CD14-positive monocyte (primary cell): ENCODE data around the gene MPND. TPM values are rescaled to one million over a fixed set of nuclear protein-coding genes. Genes with fewer than 3 reads are reported as not detected.

Source experiments
- DNase-seq, 3 donors: peaks; one replicate each; pipeline ENCODE4 v3.0.0-alpha.2; 2011 to 2022
- H2AFZ ChIP-seq: 2 replicates; pipeline ENCODE4 v1.6.0; 2012; ENCODE audit warnings: mild to moderate bottlenecking, low read depth, low read length, inconsistent platforms; ENCODE audit not compliant: insufficient read depth, poor library complexity, severe bottlenecking
- H3K27ac ChIP-seq, 2 donors: 1 replicate in 1 of 2; 2 replicates in 1 of 2; pipeline ENCODE4 v1.5.1; 2012 to 2013; ENCODE audit warnings: low read length in 2 of 2, control low read depth in 1 of 2, inconsistent platforms in 1 of 2, low read depth in 1 of 2, mild to moderate bottlenecking in 1 of 2
- H3K27me3 ChIP-seq, 2 donors: one replicate each; pipeline versions ENCODE4 v1.6.0 to v1.6.1; 2011 to 2013; ENCODE audit warnings: low read length in 2 of 2; ENCODE audit not compliant: control insufficient read depth in 2 of 2, insufficient read depth in 2 of 2
- H3K36me3 ChIP-seq, 2 donors: replicated peaks in 1 of 2; 1 replicate in 1 of 2; 2 replicates in 1 of 2; pipeline versions ENCODE4 v1.5.1 to v1.6.1; 2012 to 2013; ENCODE audit warnings: low read length in 2 of 2, control low read depth in 1 of 2, inconsistent platforms in 1 of 2, mild to moderate bottlenecking in 1 of 2; ENCODE audit not compliant: insufficient read depth in 2 of 2, control insufficient read depth in 1 of 2
- H3K4me1 ChIP-seq, 2 donors: 1 replicate in 1 of 2; 2 replicates in 1 of 2; pipeline versions ENCODE4 v1.5.1 to v1.6.1; 2012 to 2013; ENCODE audit warnings: low read length in 2 of 2, control low read depth in 1 of 2, inconsistent platforms in 1 of 2, mild to moderate bottlenecking in 1 of 2, moderate library complexity in 1 of 2; ENCODE audit not compliant: insufficient read depth in 2 of 2, control insufficient read depth in 1 of 2
- H3K4me2 ChIP-seq: replicated peaks from 2 replicates; pipeline ENCODE3; 2012; ENCODE audit warnings: low read length, moderate library complexity, mild to moderate bottlenecking; ENCODE audit not compliant: poor library complexity, severe bottlenecking; ENCODE audit errors: extremely low read depth
- H3K4me3 ChIP-seq, 3 experiments: fragments of 200-600 bp in 1 of 3; sonication (generic) in 1 of 3; replicated peaks in 1 of 3; 1 replicate in 2 of 3; 2 replicates in 1 of 3; pipeline ENCODE4 v1.5.1; 2011 to 2013; ENCODE audit warnings: low read length in 3 of 3, mild to moderate bottlenecking in 3 of 3, control low read depth in 2 of 3, low read depth in 2 of 3, inconsistent platforms in 1 of 3, moderate library complexity in 1 of 3
- H3K79me2 ChIP-seq: 2 replicates; pipeline ENCODE4 v1.6.0; 2012; ENCODE audit warnings: mild to moderate bottlenecking, control low read depth, inconsistent platforms, low read length, moderate library complexity; ENCODE audit not compliant: insufficient read depth
- H3K9ac ChIP-seq: 2 replicates; pipeline ENCODE4 v1.6.0; 2017; ENCODE audit warnings: low read length, mild to moderate bottlenecking; ENCODE audit not compliant: insufficient read depth, poor library complexity, severe bottlenecking
- H3K9me3 ChIP-seq, 2 donors: replicated peaks in 1 of 2; 1 replicate in 1 of 2; 2 replicates in 1 of 2; pipeline versions ENCODE4 v1.5.1 to v1.6.1; 2012 to 2013; ENCODE audit warnings: low read length in 2 of 2, control low read depth in 1 of 2; ENCODE audit not compliant: control insufficient read depth in 1 of 2, insufficient read depth in 1 of 2
- H4K20me1 ChIP-seq: 2 replicates; pipeline ENCODE4 v1.6.0; 2012; ENCODE audit warnings: mild to moderate bottlenecking, low read length, control low read depth, moderate library complexity; ENCODE audit not compliant: insufficient read depth
- H3K27ac Mint-ChIP-seq, 7 donors: one replicate each; pipeline ENCODE4 v1.8.0; 2020; ENCODE audit warnings: mild to moderate bottlenecking in 7 of 7, mixed read lengths in 7 of 7, moderate library complexity in 6 of 7, inconsistent platforms in 2 of 7
- H3K27me3 Mint-ChIP-seq, 3 donors: one replicate each; pipeline ENCODE4 v1.8.0; 2021 to 2022; ENCODE audit warnings: low read depth in 3 of 3, mild to moderate bottlenecking in 3 of 3, mixed read lengths in 3 of 3, moderate library complexity in 3 of 3, inconsistent platforms in 1 of 3
- H3K36me3 Mint-ChIP-seq, 2 donors: one replicate each; pipeline ENCODE4 v1.8.0; 2020; ENCODE audit warnings: mixed read lengths in 2 of 2, inconsistent platforms in 1 of 2, mild to moderate bottlenecking in 1 of 2
- H3K4me1 Mint-ChIP-seq: one replicate; pipeline ENCODE4 v1.8.0; 2020; ENCODE audit warnings: mild to moderate bottlenecking, mixed read lengths
- H3K4me3 Mint-ChIP-seq, 2 donors: one replicate each; pipeline ENCODE4 v1.8.0; 2020; ENCODE audit warnings: mild to moderate bottlenecking in 2 of 2, mixed read lengths in 2 of 2, moderate library complexity in 1 of 2
- H3K9me3 Mint-ChIP-seq, 7 donors: one replicate each; pipeline ENCODE4 v1.8.0; 2020 to 2022; ENCODE audit warnings: mixed read lengths in 7 of 7, mild to moderate bottlenecking in 6 of 7, moderate library complexity in 6 of 7, inconsistent platforms in 2 of 7
- CTCF ChIP-seq: fragments of 200-600 bp; IDR thresholded peaks from one replicate; pipeline ENCODE4 v1.8.0; 2022; ENCODE audit warnings: antibody characterized with exemption, mild to moderate bottlenecking
- WGBS: methylation state at CpG from one replicate; pipeline ENCODE4 v1.1.5; 2013; ENCODE audit warnings: missing lambda C conversion rate; ENCODE audit not compliant: insufficient coverage; 5-methylcytosine and 5-hydroxymethylcytosine counted together
- intact Hi-C, 2 donors: fragments of 100-400 bp; cut with micrococcal nuclease; formaldehyde crosslinking; loops; one replicate each; pipeline versions ENCODE4 v1.15.0 to v1.15.1; 2023
- polyA plus RNA-seq, 3 donors: library from polyadenylated mRNA; depleted of rRNA in 1 of 3; unstranded in 2 of 3; stranded (reverse) in 1 of 3; fragments of 300-500 nt in 2 of 3; fragments of >200 nt in 1 of 3; fragmentation: Illumina TruSeq in 2 of 3; gene quantifications; 1 replicate in 2 of 3; 2 replicates in 1 of 3; pipeline ENCODE4 v1.2.3, GENCODE V29; 2012 to 2021

The MPND gene
- polyA plus RNA-seq, 3 donors: 6.5 to 15.9 (median 7.0) TPM

- Histone ChIP-seq H2AFZ (no peak overlapping the region), H3K4me3 (no peak overlapping the region), H3K79me2 (no peaks in the 10 kb centered on the region), H3K4me1 (no peaks in the 10 kb centered on the region), H3K9me3 (no peaks in the 10 kb centered on the region), H3K9ac (no peak overlapping the region), H3K36me3 (peaks cover 65 to 90% of the 10 kb centered on the region in 2 donors), H3K27me3 (no peaks in the 10 kb centered on the region), H3K4me2 (no peak overlapping the region), H4K20me1 (peaks cover 63% of the 10 kb centered on the region), H3K27ac (no peak overlapping the region)
- Mint-ChIP-seq H3K4me3 (no peak overlapping the region), H3K4me1 (no peaks in the 10 kb centered on the region), H3K27me3 (peaks cover 0 to 2% (median 0%) of the 10 kb centered on the region in 3 donors), H3K9me3 (no peaks in the 10 kb centered on the region), H3K27ac (peak overlapping the region in 3 of 7 donors; percentile 57 to 81 (median 79)), H3K36me3 (peaks cover 42 to 86% of the 10 kb centered on the region in 2 donors)
- no peak for DNase-seq
- 84% methylated on average over 9 of the region's 12 CpGs for WGBS
- TF ChIP-seq CTCF: no peak
- intact Hi-C loops: no loop called here
Observed at GRCh38 chr19:4360641-4361151, 17.3 kb downstream of the MPND start.

- Histone ChIP-seq H3K36me3 (peaks cover 72 to 91% of the 10 kb centered on the region in 2 donors), H4K20me1 (peaks cover 70% of the 10 kb centered on the region), H3K27me3 (no peaks in the 10 kb centered on the region), H3K9ac (no peak overlapping the region), H3K79me2 (no peaks in the 10 kb centered on the region), H3K9me3 (no peaks in the 10 kb centered on the region), H3K4me3 (no peak overlapping the region), H2AFZ (no peak overlapping the region), H3K4me2 (no peak overlapping the region), H3K4me1 (no peaks in the 10 kb centered on the region), H3K27ac (no peak overlapping the region)
- H3K36me3 Mint-ChIP-seq: peaks cover 46 to 86% of the 10 kb centered on the region in 2 donors
- peaks cover 0 to 2% (median 0%) of the 10 kb centered on the region in 3 donors for H3K27me3 Mint-ChIP-seq
- DNase-seq: no peak
- no peaks in the 10 kb centered on the region for H3K9me3 Mint-ChIP-seq
- H3K4me3 Mint-ChIP-seq: no peak overlapping the region
- no peak overlapping the region for H3K27ac Mint-ChIP-seq
- no peaks in the 10 kb centered on the region for H3K4me1 Mint-ChIP-seq
- WGBS: 95% methylated on average over 36 of the region's 50 CpGs
- TF ChIP-seq CTCF: no peak
- intact Hi-C loops: no loop called here
Observed at GRCh38 chr19:4361152-4362046, 18.0 kb downstream of the MPND start.
